ENCODE data around the gene TRIM46.
"Not testable (repeated sequence)": the region's sequence is repeated elsewhere in the genome, so short reads cannot be mapped to it uniquely, and the experiment has no call there.

- TF ChIP-seq CTCF (conservative IDR thresholded peaks at IDR 0.05); EZH2 (IDR thresholded peaks at IDR 0.05; ENCODE audit: low read depth): not testable (repeated sequence)
These were observed 51.7 kb downstream of the TRIM46 start for GRCh38 chr1:155225404-155225759.
